ENCODE data around the gene TMEM82. TPM values are rescaled to one million over a fixed set of nuclear protein-coding genes. Genes with fewer than 3 reads are reported as not detected.

TMEM82 gene
- polyA plus RNA-seq, 1 of the 3 experiments (the other 2 are of a cell fraction), result not detected

GRCh38 chr1:15758343-15758931, 16.1 kb downstream of the TMEM82 start, which contains the start of gene FBLIM1:
Gene FBLIM1 (plus strand): TSS chr1:15758795. CDS start chr1:15764984, 6,189 bp downstream.
- H3K79me2 ChIP-seq (ENCODE audit: insufficient read depth), result peaks cover 47% of the 10 kb centered on the region
- peaks cover 28 to 47% of the 10 kb centered on the region in 2 experiments for H3K4me1 ChIP-seq (ENCODE audit: control insufficient read depth in 1 of 2, insufficient read depth in 2 of 2, low read depth in 1 of 2, low read length in 1 of 2)
- H3K4me3 ChIP-seq (ENCODE audit: low read depth in 2 of 2, low read length in 1 of 2), result peak within 1 kb of the TSS; percentile 74 to 82
- H3K4me2 ChIP-seq, result peak within 1 kb of the TSS; percentile 88
- peak within 1 kb of the TSS; percentile 68; the same call in 1 of the 2 replicates for H2AFZ ChIP-seq (ENCODE audit: low read depth)
- H3K27me3 ChIP-seq (ENCODE audit: insufficient read depth), result no peaks in the 10 kb centered on the region
- 9% methylated on average over 40 of the region's 58 CpGs for WGBS (ENCODE audit: low lambda C conversion rate)
- peak within 1 kb of the TSS; percentile 84 to 92 for H3K27ac ChIP-seq (ENCODE audit: low read depth in 2 of 2, low read length in 1 of 2)
- peak within 1 kb of the TSS; percentile 97 for H3K9ac ChIP-seq
- H4K20me1 ChIP-seq (ENCODE audit: insufficient read depth), result peaks cover 15% of the 10 kb centered on the region
- peaks cover 42% of the 10 kb centered on the region for H3F3A ChIP-seq (replicated peaks; ENCODE audit: insufficient read depth)
- H3K36me3 ChIP-seq (replicated peaks in 1 of 2; ENCODE audit: control insufficient read depth in 1 of 2, insufficient read depth in 2 of 2, low read length in 1 of 2), result no peaks in the 10 kb centered on the region
- no peaks in the 10 kb centered on the region for H3K9me2 ChIP-seq
- DNase-seq, result peak; percentile 78
- no peak for TF ChIP-seq USF1 (IDR thresholded peaks at IDR 0.05; ENCODE audit: borderline replicate concordance, low read depth)
- 0 out of 2 replicates have a peak, but pooled peaks have one; percentile 21 for TF ChIP-seq TAF1 (IDR thresholded peaks at IDR 0.05; ENCODE audit: borderline replicate concordance, low read depth, low read length)
- no peaks in the 10 kb centered on the region for H3K9me3 ChIP-seq
- CTCF ChIA-PET, result interaction anchor here (1.6 to 1.8 kb wide), 2 partner anchors 18 to 34 kb away, joined by 5 to 6 read pairs; no protein-coding TSS in a partner anchor
- POLR2A ChIA-PET, result interaction anchor here (1.3 kb wide), 1 partner anchor 155 kb away, joined by 3 read pairs; no protein-coding TSS in a partner anchor

DNA sequence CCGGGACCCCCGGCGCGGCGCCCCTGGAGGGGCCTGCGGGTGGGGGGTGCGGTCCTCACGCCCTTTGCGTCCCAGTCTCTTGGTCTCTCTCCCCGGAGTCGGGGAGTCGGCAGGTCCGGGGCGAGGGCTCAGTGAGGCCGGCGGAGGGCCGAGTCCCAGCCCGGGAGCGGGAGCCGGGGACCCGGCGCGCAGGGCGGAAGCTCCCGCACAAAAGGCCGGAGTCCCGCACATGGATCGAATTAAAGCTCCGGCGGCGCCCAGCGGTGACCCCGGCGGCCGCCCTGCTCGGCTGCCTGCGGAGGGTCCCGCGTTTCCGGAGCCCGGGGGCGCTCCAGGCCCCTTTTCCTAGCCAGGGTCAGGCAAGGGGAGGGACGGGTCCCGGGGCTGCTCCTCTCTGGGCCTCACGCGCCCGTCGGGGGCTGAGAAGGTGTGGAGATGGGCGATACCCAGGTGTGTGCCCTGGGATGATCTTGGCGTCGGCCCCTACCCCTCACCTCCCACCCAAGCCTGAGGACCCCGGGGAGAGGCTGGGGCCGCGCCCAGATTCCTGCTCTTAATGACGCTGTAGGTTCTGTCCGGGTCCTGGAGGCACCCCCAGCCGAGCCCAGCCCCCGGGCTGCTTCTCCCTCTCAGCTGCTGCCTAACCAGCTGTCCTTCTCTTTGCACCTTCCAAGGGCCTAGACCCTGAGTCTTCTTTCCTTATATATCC, 16.8 kb downstream of the TMEM82 start:
- Histone ChIP-seq H3K79me2 (ENCODE audit: insufficient read depth) (peaks cover 54% of the 10 kb centered on the region), H3K27ac (ENCODE audit: low read depth in 2 of 2, low read length in 1 of 2) (peak overlapping the region; percentile 84 to 85), H3K9me2 (no peaks in the 10 kb centered on the region), H3F3A (replicated peaks; ENCODE audit: insufficient read depth) (peaks cover 42% of the 10 kb centered on the region), H3K4me1 (ENCODE audit: control insufficient read depth in 1 of 2, insufficient read depth in 2 of 2, low read depth in 1 of 2, low read length in 1 of 2) (peaks cover 28 to 47% of the 10 kb centered on the region in 2 experiments), H2AFZ (ENCODE audit: low read depth) (no peak overlapping the region), H3K4me3 (ENCODE audit: low read depth in 2 of 2, low read length in 1 of 2) (peak overlapping the region; percentile 74 to 82), H3K36me3 (replicated peaks in 1 of 2; ENCODE audit: control insufficient read depth in 1 of 2, insufficient read depth in 2 of 2, low read length in 1 of 2) (no peaks in the 10 kb centered on the region), H3K9ac (peak overlapping the region; percentile 97), H3K9me3 (no peaks in the 10 kb centered on the region), H3K4me2 (peak overlapping the region; percentile 88), H4K20me1 (ENCODE audit: insufficient read depth) (peaks cover 22% of the 10 kb centered on the region), H3K27me3 (ENCODE audit: insufficient read depth) (no peaks in the 10 kb centered on the region)
- DNase-seq, result peak; percentile 84
- ChIA-PET POLR2A (interaction anchor here (0.9 to 1.2 kb wide), 2 partner anchors 10 to 11 kb away, joined by 3 to 5 read pairs; no protein-coding TSS in a partner anchor), CTCF (interaction anchor here (1.6 to 4.9 kb wide), 2 partner anchors 19 to 32 kb away, joined by 5 to 18 read pairs; no protein-coding TSS in a partner anchor)
- WGBS (ENCODE audit: low lambda C conversion rate), result 4% methylated on average over 14 of the region's 58 CpGs
- TF ChIP-seq FOSL2 (IDR thresholded peaks at IDR 0.05; ENCODE audit: borderline replicate concordance, low read depth) (no peak), SMC3 (IDR thresholded peaks at IDR 0.05; ENCODE audit: low read depth, low read length) (no peak), TEAD4 (IDR thresholded peaks at IDR 0.05; ENCODE audit: borderline replicate concordance, insufficient read depth) (no peak), YY1 (IDR thresholded peaks at IDR 0.05; ENCODE audit: low read depth) (no peak), TCF12 (IDR thresholded peaks at IDR 0.05) (no peak), EP300 (IDR thresholded peaks at IDR 0.05; ENCODE audit: borderline replicate concordance in 1 of 2, low read depth in 1 of 2, low read length in 1 of 2) (no peak), RXRA (IDR thresholded peaks at IDR 0.05; ENCODE audit: borderline replicate concordance, low read depth) (no peak), FOXJ3 (CRISPR knock-in tag; IDR thresholded peaks at IDR 0.05) (no peak), GATA2 (CRISPR knock-in tag; IDR thresholded peaks at IDR 0.05) (no peak), ELF1 (IDR thresholded peaks at IDR 0.05) (no peak), POLR2AphosphoS5 (IDR thresholded peaks at IDR 0.05; ENCODE audit: low read depth, low read length) (no peak), PBX3 (IDR thresholded peaks at IDR 0.05) (no peak), USF1 (IDR thresholded peaks at IDR 0.05; ENCODE audit: borderline replicate concordance, low read depth) (no peak)
- TF ChIP-seq, protein P1, sequence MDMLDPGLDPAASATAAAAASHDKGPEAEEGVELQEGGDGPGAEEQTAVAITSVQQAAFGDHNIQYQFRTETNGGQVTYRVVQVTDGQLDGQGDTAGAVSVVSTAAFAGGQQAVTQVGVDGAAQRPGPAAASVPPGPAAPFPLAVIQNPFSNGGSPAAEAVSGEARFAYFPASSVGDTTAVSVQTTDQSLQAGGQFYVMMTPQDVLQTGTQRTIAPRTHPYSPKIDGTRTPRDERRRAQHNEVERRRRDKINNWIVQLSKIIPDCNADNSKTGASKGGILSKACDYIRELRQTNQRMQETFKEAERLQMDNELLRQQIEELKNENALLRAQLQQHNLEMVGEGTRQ (IDR thresholded peaks at IDR 0.05; ENCODE audit: borderline replicate concordance, low read depth, low read length), result no peak
- TF ChIP-seq, protein P2, sequence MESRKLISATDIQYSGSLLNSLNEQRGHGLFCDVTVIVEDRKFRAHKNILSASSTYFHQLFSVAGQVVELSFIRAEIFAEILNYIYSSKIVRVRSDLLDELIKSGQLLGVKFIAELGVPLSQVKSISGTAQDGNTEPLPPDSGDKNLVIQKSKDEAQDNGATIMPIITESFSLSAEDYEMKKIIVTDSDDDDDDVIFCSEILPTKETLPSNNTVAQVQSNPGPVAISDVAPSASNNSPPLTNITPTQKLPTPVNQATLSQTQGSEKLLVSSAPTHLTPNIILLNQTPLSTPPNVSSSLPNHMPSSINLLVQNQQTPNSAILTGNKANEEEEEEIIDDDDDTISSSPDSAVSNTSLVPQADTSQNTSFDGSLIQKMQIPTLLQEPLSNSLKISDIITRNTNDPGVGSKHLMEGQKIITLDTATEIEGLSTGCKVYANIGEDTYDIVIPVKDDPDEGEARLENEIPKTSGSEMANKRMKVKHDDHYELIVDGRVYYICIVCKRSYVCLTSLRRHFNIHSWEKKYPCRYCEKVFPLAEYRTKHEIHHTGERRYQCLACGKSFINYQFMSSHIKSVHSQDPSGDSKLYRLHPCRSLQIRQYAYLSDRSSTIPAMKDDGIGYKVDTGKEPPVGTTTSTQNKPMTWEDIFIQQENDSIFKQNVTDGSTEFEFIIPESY (IDR thresholded peaks at IDR 0.05; ENCODE audit: borderline replicate concordance, low read depth), result no peak
- TF ChIP-seq, protein P3, sequence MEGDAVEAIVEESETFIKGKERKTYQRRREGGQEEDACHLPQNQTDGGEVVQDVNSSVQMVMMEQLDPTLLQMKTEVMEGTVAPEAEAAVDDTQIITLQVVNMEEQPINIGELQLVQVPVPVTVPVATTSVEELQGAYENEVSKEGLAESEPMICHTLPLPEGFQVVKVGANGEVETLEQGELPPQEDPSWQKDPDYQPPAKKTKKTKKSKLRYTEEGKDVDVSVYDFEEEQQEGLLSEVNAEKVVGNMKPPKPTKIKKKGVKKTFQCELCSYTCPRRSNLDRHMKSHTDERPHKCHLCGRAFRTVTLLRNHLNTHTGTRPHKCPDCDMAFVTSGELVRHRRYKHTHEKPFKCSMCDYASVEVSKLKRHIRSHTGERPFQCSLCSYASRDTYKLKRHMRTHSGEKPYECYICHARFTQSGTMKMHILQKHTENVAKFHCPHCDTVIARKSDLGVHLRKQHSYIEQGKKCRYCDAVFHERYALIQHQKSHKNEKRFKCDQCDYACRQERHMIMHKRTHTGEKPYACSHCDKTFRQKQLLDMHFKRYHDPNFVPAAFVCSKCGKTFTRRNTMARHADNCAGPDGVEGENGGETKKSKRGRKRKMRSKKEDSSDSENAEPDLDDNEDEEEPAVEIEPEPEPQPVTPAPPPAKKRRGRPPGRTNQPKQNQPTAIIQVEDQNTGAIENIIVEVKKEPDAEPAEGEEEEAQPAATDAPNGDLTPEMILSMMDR (IDR thresholded peaks at IDR 0.05), result peak; percentile 8; the same call in 1 of the 2 replicates

Measured in SK-N-SH (cell line).